ENCODE results near the gene MDFIC.

MDFIC gene

DNA sequence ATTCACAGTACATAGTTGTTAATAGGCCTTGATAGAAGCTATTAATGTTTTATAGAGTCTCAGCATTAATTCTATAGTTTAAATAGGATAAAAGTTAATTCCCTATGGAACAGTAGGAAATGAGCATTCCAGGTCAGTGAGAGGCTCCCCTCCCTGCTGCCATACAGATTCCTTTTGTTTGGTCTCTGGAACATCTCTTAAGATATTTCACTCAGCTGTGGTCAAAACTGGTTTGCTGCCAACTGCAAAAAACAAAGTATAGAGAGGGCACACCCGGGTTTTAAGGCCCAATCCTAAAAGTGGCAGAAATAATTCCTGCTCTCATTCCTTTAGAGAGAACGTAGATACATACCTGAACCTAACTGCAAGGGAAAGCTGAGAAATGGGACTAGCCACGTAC is 51.3 kb downstream of the MDFIC start:
- H3K9me3 ChIP-seq (replicated peaks; ENCODE audit: insufficient read depth, low read length): no peaks in the 10 kb centered on the region
- no peak overlapping the region for H3K4me2 ChIP-seq (ENCODE audit: low read depth, low read length)
- no peak overlapping the region for H3K9ac ChIP-seq (ENCODE audit: low read length)
- no peaks in the 10 kb centered on the region for H3F3A ChIP-seq (ENCODE audit: insufficient read depth, low read length)
- no peaks in the 10 kb centered on the region for H3K9me2 ChIP-seq (replicated peaks; ENCODE audit: insufficient read depth, low read length)
- H3K4me3 ChIP-seq (ENCODE audit: low read length): no peak overlapping the region
- no peak for DNase-seq
- no peak overlapping the region for H2AFZ ChIP-seq (ENCODE audit: low read length)
- H3K36me3 ChIP-seq (replicated peaks; ENCODE audit: insufficient read depth, low read length): no peaks in the 10 kb centered on the region
- no peaks in the 10 kb centered on the region for H4K20me1 ChIP-seq (ENCODE audit: insufficient read depth, low read length)
- TF ChIP-seq EZH2phosphoT487 (IDR thresholded peaks at IDR 0.05; ENCODE audit: low read length): no peak
- no peak for TF ChIP-seq EZH2 (optimal IDR thresholded peaks at IDR 0.05; ENCODE audit: low read depth, low read length)
- TF ChIP-seq, protein P1, sequence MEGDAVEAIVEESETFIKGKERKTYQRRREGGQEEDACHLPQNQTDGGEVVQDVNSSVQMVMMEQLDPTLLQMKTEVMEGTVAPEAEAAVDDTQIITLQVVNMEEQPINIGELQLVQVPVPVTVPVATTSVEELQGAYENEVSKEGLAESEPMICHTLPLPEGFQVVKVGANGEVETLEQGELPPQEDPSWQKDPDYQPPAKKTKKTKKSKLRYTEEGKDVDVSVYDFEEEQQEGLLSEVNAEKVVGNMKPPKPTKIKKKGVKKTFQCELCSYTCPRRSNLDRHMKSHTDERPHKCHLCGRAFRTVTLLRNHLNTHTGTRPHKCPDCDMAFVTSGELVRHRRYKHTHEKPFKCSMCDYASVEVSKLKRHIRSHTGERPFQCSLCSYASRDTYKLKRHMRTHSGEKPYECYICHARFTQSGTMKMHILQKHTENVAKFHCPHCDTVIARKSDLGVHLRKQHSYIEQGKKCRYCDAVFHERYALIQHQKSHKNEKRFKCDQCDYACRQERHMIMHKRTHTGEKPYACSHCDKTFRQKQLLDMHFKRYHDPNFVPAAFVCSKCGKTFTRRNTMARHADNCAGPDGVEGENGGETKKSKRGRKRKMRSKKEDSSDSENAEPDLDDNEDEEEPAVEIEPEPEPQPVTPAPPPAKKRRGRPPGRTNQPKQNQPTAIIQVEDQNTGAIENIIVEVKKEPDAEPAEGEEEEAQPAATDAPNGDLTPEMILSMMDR (IDR thresholded peaks at IDR 0.05; ENCODE audit: low read length): no peak
- H3K4me1 ChIP-seq (ENCODE audit: low read length): peaks cover 6% of the 10 kb centered on the region
- no peaks in the 10 kb centered on the region for H3K27me3 ChIP-seq (replicated peaks; ENCODE audit: insufficient read depth, low read length)
- no peak overlapping the region for H3K27ac ChIP-seq (ENCODE audit: low read length)
- H3K79me2 ChIP-seq (ENCODE audit: low read length): peaks cover 93% of the 10 kb centered on the region

DNA sequence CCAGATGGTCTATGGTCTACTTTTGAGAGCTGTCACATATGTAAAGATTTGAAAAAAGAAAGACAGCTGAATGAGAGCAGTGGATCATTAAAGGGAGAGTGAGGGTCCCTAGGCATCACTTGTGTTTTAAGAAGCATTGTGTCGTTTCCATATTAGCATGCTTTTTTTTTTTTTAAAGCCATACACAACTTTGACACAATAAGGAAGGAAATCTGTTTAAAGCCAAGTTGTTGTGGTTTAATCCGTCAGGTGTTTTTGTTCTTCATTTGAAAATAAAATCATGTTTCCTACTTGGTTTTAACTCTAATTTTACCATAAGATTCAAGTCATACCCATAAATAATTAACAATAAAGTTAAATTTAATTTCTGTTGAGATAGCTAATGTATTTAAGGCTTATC is 53.5 kb downstream of the MDFIC start:
- Histone ChIP-seq H3K36me3 (replicated peaks; ENCODE audit: insufficient read depth, low read length) (no peaks in the 10 kb centered on the region), H3K9me2 (replicated peaks; ENCODE audit: insufficient read depth, low read length) (no peaks in the 10 kb centered on the region), H3K4me2 (ENCODE audit: low read depth, low read length) (no peak overlapping the region), H3K4me1 (ENCODE audit: low read length) (peaks cover 14% of the 10 kb centered on the region), H3F3A (ENCODE audit: insufficient read depth, low read length) (peaks cover 19% of the 10 kb centered on the region), H3K27ac (ENCODE audit: low read length) (no peak overlapping the region), H3K9me3 (replicated peaks; ENCODE audit: insufficient read depth, low read length) (no peaks in the 10 kb centered on the region), H3K4me3 (ENCODE audit: low read length) (no peak overlapping the region), H3K27me3 (replicated peaks; ENCODE audit: insufficient read depth, low read length) (no peaks in the 10 kb centered on the region), H3K9ac (ENCODE audit: low read length) (no peak overlapping the region), H4K20me1 (ENCODE audit: insufficient read depth, low read length) (no peaks in the 10 kb centered on the region), H3K79me2 (ENCODE audit: low read length) (peaks cover 84% of the 10 kb centered on the region), H2AFZ (ENCODE audit: low read length) (no peak overlapping the region)
- TF ChIP-seq EZH2 (optimal IDR thresholded peaks at IDR 0.05; ENCODE audit: low read depth, low read length) (no peak), EZH2phosphoT487 (IDR thresholded peaks at IDR 0.05; ENCODE audit: low read length) (no peak)
- TF ChIP-seq, protein P1 (IDR thresholded peaks at IDR 0.05; ENCODE audit: low read length): no peak
- no peak for DNase-seq

DNA sequence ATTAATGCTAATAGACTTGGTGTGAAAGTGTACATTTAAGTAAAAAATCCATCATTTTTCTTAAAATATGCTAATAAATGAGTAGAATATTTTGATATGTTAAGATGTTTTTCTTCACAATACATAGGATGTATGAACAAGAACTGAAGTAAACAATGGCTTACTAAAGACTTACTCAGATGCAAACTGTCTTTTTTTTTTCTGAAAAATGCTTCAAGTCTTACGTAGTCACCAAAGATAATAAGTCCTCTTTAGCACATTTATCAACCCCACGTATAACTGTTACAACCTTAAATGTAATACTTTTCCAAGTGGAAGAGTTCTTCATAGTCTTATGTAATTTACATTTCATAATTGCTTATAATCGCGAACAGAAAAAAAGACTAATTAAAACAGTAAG is 54.8 kb downstream of the MDFIC start:
- H3K4me1 ChIP-seq (ENCODE audit: low read length): peaks cover 27% of the 10 kb centered on the region
- no peak for DNase-seq
- no peak overlapping the region for H2AFZ ChIP-seq (ENCODE audit: low read length)
- peaks cover 84% of the 10 kb centered on the region for H3K79me2 ChIP-seq (ENCODE audit: low read length)
- no peaks in the 10 kb centered on the region for H3K36me3 ChIP-seq (replicated peaks; ENCODE audit: insufficient read depth, low read length)
- H3K27me3 ChIP-seq (replicated peaks; ENCODE audit: insufficient read depth, low read length): no peaks in the 10 kb centered on the region
- no peak overlapping the region for H3K9ac ChIP-seq (ENCODE audit: low read length)
- no peak overlapping the region for H3K27ac ChIP-seq (ENCODE audit: low read length)
- no peak overlapping the region for H3K4me3 ChIP-seq (ENCODE audit: low read length)
- no peaks in the 10 kb centered on the region for H3K9me3 ChIP-seq (replicated peaks; ENCODE audit: insufficient read depth, low read length)
- H3K9me2 ChIP-seq (replicated peaks; ENCODE audit: insufficient read depth, low read length): no peaks in the 10 kb centered on the region
- TF ChIP-seq EZH2phosphoT487 (IDR thresholded peaks at IDR 0.05; ENCODE audit: low read length) (no peak), EZH2 (optimal IDR thresholded peaks at IDR 0.05; ENCODE audit: low read depth, low read length) (no peak)
- TF ChIP-seq, protein P1 (IDR thresholded peaks at IDR 0.05; ENCODE audit: low read length): no peak
- peaks cover 31% of the 10 kb centered on the region for H3F3A ChIP-seq (ENCODE audit: insufficient read depth, low read length)
- H3K4me2 ChIP-seq (ENCODE audit: low read depth, low read length): no peak overlapping the region
- H4K20me1 ChIP-seq (ENCODE audit: insufficient read depth, low read length): no peaks in the 10 kb centered on the region

Measured in MM.1S (cell line).